Stimulated activated CD8-positive, alpha-beta memory T cell treated with anti-CD3 and anti-CD28 coated beads, Interleukin-7, amount 100 ng/mL, for 4 hours (primary cell): ENCODE data around the gene DGLUCY.
"Not testable (repeated sequence)": the region's sequence is repeated elsewhere in the genome, so short reads cannot be mapped to it uniquely, and the experiment has no call there.

Experiments
- DNase-seq, 2 donors: peaks; one replicate each; pipeline ENCODE4 v3.0.0-alpha.2; 2020; ENCODE audit warnings: low read depth in 2 of 2

DGLUCY gene

GRCh38 chr14:91138511-91139359, 24.9 kb downstream of the DGLUCY start:
- DNase-seq, result no peak

DNA sequence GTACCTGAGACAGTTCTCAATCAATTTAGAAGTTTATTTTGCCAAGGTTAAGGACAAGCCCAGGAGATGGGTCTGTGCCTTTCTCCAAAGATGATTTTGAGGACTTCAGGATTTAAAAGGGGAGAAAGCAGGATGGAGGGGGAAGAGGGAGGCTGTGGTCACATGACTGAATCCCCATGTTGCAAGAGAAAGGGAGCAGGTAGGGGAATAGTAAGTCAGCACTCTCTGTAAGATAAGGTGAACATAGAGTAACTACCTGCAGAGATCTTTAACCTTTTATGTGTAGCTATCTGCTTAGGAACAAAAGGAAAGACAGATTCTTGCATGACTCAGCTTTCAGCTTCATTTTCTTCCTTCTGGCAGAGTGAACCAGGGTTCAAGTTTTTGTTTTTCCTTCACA, 25.9 kb downstream of the DGLUCY start:
- DNase-seq, result no peak

- no peak for DNase-seq
These were observed 26.8 kb downstream of the DGLUCY start for GRCh38 chr14:91140672-91141071.

- no peak for DNase-seq
These were observed 28.4 kb downstream of the DGLUCY start for GRCh38 chr14:91142214-91142668.

DNA sequence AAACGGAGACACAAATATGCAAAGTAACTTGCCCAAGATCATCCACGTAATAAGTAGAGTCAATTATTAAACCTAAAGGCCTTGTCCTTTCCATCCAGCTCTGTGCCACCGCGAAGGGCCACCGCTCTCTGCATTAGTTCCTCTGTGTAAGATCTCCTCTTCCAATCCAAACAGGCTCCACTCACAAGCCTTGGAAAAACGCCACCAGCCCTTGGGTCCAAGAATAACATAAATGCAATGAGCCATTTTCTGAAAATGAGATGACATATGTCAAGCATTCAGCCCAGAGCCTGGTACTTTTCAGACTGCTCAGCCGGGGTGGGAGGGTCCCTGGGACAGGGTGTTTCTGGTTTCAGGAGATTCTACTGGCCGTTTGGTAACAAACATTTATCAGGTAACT, 30.0 kb downstream of the DGLUCY start:
- DNase-seq, result no peak

DNA sequence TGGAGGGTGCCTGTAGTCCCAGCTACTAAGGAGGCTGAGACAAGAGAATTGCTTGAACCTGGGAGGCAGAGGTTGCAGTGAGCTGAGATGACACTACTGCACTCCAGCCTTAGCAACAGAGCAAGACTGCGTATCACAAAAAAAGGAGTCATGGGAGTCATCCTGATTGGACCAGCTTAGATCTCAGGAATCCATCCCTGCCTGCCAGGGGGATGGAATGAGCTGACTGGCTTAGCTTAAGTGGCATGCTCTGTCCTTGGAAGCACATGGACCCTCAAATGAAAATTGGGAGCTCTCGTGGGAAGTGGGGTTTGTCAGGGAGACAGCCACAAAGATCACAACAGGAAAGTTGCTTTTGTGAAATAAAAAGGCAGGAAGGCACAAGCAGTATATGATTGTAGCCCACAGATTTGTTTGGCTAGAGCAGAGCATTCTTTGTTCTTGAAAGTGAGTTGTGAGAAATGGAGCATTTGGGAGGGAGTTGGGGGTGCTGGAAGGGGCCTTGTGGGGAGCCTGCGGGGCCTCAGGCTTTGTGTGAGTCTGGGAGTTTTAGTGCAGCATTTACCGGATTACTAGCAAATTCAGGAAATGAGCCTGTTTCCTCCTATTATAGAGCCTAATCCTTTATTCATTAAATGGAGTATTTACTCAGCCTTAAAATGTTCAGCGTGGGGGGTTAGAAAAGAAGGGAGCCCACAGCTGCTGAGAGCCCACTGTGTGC, 30.7 kb downstream of the DGLUCY start:
- DNase-seq, result no peak

- DNase-seq, result no peak
These were observed 31.7 kb downstream of the DGLUCY start for GRCh38 chr14:91145391-91146160.

GRCh38 chr14:91146661-91147060, 32.8 kb downstream of the DGLUCY start:
- no peak for DNase-seq

DNA sequence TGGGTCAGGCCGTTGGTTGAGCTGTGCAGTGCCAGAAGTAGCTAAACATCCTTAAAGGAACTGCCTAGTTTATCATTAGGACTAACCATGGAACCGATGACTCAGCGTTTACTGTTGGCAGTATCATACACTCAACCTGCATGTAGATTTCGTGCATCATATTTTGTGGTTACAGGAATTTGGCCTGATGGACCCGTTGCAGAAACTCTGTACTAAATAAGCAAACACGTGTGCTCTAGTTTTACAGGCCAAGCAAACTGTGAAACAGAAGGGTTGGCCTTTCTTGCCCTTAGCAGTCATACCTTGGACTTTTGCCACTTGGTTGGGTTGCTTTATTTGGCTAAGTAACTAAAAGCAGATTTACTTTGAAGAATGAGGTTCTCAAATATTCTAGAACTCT, 35.6 kb downstream of the DGLUCY start:
- DNase-seq, result no peak

- DNase-seq, result no peak
These were observed 38.6 kb downstream of the DGLUCY start for GRCh38 chr14:91152499-91152898.

DNA sequence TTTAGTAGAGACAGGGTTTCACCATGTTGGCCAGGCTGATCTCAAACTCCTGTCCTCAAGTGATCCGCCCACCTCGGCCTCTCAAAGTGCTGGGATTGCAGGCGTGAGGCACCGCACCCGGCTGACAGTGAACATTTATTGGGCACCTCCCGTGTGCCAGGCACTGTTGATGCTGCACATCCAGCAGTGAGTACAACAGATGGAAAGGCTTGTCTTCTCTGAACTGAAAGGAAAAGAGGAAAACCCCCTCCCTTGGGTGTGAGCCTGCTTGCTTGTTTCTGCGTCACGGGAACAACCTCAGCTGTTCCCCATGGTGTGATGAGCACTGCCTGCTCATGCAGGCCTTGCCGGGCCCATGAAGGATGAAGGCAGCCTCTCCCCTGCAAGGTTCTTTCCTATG, 39.5 kb downstream of the DGLUCY start:
- DNase-seq, result no peak

DNA sequence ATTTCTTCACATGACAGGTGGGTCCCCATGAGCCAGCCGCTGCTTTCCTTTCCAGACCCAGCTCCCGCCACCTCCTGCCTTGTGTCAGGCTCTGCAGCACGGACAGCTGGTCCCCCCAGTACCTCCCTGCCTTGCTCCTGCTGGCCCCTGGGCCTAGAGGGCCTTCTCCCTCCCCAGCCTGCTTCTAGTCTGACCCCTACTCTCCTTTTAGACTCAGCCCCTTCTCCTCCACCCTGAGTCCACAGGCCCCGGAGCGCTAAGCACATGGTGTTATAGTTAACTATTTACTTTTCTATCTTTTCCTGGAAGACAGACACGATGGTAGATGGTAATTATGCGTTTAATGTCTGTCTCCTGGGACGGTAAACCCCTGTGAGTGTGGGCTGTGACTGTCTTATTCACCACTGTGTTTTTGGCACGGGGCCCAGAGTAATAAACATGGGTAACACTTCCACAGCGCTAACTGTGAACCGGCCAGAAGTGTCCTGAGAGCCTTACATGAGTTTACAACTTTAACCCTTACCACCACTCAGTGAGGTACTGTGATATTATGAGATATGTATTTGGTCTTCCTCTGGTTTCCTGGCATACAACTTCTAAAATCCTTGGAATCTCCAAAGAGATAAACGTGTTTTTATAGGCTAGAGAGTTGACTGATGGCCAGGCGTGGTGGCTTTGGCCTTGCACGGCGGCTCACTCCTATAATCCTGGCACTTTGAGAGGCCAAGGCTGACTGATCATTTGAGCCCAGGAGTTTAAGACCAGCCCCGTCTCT, 41.2 kb downstream of the DGLUCY start:
- DNase-seq, result peak in 1 of 2 donors; percentile 19

DNA sequence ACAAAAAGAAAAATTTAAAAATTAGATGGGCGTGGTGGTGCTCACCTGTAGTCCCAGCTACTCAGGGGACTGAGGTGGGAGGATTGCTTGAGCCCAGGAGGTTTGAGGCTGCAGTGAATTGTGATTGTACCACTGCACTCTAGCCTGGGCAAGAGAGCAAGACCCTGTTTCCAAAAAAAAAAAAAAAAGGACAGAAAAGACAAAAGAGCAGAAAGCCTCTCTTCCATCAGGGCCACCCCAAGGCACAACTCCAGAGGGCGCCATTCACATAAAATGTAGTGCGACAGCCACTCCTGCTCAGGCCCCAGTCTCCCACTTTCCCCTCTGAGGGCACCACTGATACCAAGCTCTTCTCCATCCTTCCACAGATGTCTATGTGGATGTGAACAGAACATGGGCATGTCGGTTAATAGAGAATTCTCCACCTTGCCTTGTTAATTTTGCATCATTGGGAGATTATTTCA, 41.8 kb downstream of the DGLUCY start:
- DNase-seq, result no peak

GRCh38 chr14:91156142-91156666, 42.3 kb downstream of the DGLUCY start:
- DNase-seq, result not testable (repeated sequence)

GRCh38 chr14:91156877-91157276, 43.0 kb downstream of the DGLUCY start:
- DNase-seq, result not testable (repeated sequence)

- no peak for DNase-seq
These were observed 44.4 kb downstream of the DGLUCY start for GRCh38 chr14:91158091-91158790.

- DNase-seq, result no peak
These were observed 45.3 kb downstream of the DGLUCY start for GRCh38 chr14:91159182-91159581.

DNA sequence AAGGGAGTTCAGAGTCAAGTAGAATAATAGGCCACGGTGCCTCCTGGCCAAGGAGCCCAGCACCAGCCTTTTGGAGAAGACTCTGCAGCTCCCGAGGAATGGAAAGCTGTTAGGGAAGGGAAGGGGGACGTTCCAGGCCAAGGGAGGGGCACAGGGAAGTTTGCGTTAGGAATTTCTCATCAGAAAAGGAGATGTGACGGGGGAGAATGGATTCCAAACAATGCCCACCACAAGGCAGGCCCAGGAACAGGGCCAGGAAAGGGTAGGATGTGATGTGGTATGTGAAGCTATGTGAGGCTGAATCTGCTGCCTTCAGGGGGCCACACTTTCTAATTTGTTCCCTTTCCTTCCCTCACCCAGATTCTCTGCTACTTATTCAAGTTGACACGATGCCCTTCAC, 46.0 kb downstream of the DGLUCY start:
- DNase-seq, result no peak

DNA sequence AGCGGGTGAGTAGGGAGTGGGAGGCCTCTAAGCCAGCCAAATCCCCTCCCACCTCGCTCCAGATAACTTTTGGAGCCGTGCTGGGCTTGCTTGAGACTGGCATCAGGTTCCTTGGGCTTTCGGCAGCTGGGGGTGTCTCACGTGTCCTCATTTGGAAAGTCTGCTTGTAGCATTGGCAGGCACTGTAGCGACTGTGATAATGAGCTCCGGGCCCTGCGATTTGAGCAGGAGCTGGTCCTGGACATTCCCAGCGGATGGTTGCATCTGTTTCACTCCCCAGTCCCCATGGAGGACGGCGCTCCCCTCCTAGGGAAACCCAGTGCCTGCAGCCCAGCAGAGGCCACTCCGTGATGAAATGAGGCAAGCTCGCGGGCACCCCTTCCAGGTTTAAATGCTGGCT, 49.4 kb downstream of the DGLUCY start:
- no peak for DNase-seq

- no peak for DNase-seq
These were observed 50.8 kb downstream of the DGLUCY start for GRCh38 chr14:91164676-91165075.

DNA sequence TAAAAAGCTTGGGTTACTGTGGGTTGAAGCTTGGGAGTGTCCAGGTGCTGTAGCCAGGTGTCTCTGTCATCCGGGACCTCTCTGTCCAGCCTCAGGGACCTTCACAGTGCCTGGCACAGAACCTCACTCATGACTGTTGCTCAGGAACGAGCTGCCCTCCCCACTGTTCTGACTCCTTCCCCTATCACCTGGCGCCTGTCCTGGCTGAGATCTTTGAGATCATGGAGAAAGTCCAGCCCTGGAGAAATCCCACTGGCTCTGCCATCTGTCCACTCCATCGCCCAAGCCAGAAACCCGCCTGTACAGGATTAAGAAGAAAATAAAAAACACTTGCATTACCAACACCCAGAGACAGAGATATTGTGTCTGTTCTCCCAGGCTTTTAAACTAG, 53.5 kb downstream of the DGLUCY start:
- DNase-seq, result no peak
